GM21737 (cell line): ENCODE measurements around the gene TMEM238.
A peak's percentile ranks its signal among the peaks of the same experiment; 100 is the strongest.
"Not testable (repeated sequence)": the region's sequence is repeated elsewhere in the genome, so short reads cannot be mapped to it uniquely, and the experiment has no call there.

Experiments used
- ATAC-seq: cut with Tn5 transposase; IDR thresholded peaks from one replicate; pipeline ENCODE4 v1.9.1; 2021; ENCODE audit warnings: mild to moderate bottlenecking, moderate library complexity; ENCODE audit not compliant: unreplicated experiment

The TMEM238 gene

GRCh38 chr19:55341595-55342531 is 42.2 kb downstream of the TMEM238 start:
- ATAC-seq, result no peak

- ATAC-seq, result no peak
These were observed 42.9 kb downstream of the TMEM238 start for GRCh38 chr19:55341171-55341588.

GRCh38 chr19:55340784-55341147 is 43.3 kb downstream of the TMEM238 start:
- ATAC-seq, result no peak

- no peak for ATAC-seq
These were observed 44.0 kb downstream of the TMEM238 start for GRCh38 chr19:55339889-55340783.

- ATAC-seq, result peak; percentile 70
These were observed 44.8 kb downstream of the TMEM238 start, which contains the start of gene KMT5C for GRCh38 chr19:55339105-55339888. TSS of gene KMT5C (plus strand) at chr19:55339876. CDS start at chr19:55341937, 2,061 bp downstream.

GRCh38 chr19:55336101-55336500 is 48.0 kb downstream of the TMEM238 start:
- ATAC-seq, result no peak

GRCh38 chr19:55333870-55334269 is 50.2 kb downstream of the TMEM238 start:
- ATAC-seq, result no peak

- not testable (repeated sequence) for ATAC-seq
These were observed 54.3 kb downstream of the TMEM238 start for GRCh38 chr19:55329791-55330190.
